Measurements from ENCODE around the gene HIVEP3. TPM values are rescaled to one million over a fixed set of nuclear protein-coding genes. Genes with fewer than 3 reads are reported as not detected.

HIVEP3 gene
- total and polyA plus RNA-seq, 2 of the 13 experiments (the other 11 are each of a cell fraction or from before 2014, with no cell fraction given) = 0.05 TPM; not detected in 1

DNA sequence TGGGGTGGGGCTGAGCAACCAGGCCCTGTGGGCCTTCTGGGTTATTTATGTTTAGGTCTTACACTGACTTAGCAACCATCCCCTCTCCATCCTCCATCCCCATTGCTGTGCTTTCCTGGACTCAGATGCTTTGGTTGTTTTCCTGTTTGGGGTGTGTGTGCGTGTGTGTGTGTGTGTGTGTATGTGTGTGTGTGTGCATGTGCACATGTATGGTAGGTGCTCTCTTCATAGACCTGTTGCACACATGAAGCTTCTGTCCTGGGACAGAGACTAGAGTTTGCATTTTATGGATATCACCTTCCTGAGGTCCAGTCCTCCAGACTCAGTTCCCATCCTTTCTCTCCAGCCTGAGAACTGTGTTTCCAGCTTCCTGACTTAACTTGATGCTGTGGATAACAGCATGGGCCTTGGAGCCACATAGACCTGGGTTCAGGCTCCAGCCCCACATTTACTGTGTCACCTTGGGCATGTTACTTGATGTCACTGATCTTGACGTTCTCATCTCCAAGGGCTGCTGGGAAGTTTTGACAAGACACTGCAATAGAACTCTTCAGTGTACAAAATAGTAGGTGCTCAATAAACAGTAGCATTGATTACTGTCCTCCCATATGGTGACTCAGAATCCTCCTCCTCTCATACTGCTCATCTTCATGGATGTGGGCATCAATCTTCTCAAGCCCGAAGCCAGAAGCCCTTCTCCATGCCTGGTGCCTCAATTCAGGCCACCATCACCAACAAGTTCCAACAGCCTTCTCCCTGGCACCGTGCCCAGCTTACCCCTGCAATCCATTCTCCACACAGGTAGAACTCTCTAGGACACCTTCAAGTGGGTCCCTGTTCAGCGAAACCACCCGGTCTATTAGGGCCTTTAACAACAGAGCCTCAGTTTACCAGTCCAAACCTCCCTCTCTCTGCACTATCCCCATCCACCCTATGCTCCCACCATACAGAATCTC is 252.5 kb downstream of the HIVEP3 start (continued):
- TF ChIP-seq, protein P1, sequence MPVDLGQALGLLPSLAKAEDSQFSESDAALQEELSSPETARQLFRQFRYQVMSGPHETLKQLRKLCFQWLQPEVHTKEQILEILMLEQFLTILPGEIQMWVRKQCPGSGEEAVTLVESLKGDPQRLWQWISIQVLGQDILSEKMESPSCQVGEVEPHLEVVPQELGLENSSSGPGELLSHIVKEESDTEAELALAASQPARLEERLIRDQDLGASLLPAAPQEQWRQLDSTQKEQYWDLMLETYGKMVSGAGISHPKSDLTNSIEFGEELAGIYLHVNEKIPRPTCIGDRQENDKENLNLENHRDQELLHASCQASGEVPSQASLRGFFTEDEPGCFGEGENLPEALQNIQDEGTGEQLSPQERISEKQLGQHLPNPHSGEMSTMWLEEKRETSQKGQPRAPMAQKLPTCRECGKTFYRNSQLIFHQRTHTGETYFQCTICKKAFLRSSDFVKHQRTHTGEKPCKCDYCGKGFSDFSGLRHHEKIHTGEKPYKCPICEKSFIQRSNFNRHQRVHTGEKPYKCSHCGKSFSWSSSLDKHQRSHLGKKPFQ (CRISPR knock-in tag; IDR thresholded peaks at IDR 0.05; ENCODE audit: insufficient replicate concordance) = no peak
- TF ChIP-seq HNRNPH1 (optimal IDR thresholded peaks at IDR 0.05; ENCODE audit: low read depth, low read length) (no peak), ZNF713 (CRISPR knock-in tag; IDR thresholded peaks at IDR 0.05) (no peak), ATRX (CRISPR knock-in tag; IDR thresholded peaks at IDR 0.05; ENCODE audit: borderline replicate concordance) (no peak), ZNF607 (CRISPR knock-in tag; IDR thresholded peaks at IDR 0.05; ENCODE audit: borderline replicate concordance) (no peak), NR1H2 (CRISPR knock-in tag; IDR thresholded peaks at IDR 0.05; ENCODE audit: borderline replicate concordance, low read depth) (no peak)
- TF ChIP-seq, protein P2, sequence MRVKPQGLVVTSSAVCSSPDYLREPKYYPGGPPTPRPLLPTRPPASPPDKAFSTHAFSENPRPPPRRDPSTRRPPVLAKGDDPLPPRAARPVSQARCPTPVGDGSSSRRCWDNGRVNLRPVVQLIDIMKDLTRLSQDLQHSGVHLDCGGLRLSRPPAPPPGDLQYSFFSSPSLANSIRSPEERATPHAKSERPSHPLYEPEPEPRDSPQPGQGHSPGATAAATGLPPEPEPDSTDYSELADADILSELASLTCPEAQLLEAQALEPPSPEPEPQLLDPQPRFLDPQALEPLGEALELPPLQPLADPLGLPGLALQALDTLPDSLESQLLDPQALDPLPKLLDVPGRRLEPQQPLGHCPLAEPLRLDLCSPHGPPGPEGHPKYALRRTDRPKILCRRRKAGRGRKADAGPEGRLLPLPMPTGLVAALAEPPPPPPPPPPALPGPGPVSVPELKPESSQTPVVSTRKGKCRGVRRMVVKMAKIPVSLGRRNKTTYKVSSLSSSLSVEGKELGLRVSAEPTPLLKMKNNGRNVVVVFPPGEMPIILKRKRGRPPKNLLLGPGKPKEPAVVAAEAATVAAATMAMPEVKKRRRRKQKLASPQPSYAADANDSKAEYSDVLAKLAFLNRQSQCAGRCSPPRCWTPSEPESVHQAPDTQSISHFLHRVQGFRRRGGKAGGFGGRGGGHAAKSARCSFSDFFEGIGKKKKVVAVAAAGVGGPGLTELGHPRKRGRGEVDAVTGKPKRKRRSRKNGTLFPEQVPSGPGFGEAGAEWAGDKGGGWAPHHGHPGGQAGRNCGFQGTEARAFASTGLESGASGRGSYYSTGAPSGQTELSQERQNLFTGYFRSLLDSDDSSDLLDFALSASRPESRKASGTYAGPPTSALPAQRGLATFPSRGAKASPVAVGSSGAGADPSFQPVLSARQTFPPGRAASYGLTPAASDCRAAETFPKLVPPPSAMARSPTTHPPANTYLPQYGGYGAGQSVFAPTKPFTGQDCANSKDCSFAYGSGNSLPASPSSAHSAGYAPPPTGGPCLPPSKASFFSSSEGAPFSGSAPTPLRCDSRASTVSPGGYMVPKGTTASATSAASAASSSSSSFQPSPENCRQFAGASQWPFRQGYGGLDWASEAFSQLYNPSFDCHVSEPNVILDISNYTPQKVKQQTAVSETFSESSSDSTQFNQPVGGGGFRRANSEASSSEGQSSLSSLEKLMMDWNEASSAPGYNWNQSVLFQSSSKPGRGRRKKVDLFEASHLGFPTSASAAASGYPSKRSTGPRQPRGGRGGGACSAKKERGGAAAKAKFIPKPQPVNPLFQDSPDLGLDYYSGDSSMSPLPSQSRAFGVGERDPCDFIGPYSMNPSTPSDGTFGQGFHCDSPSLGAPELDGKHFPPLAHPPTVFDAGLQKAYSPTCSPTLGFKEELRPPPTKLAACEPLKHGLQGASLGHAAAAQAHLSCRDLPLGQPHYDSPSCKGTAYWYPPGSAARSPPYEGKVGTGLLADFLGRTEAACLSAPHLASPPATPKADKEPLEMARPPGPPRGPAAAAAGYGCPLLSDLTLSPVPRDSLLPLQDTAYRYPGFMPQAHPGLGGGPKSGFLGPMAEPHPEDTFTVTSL (CRISPR knock-in tag; IDR thresholded peaks at IDR 0.05; ENCODE audit: borderline replicate concordance) = no peak

Data from HepG2 (cell line).